ENCODE results near the gene CDC14A. TPM values are rescaled to one million over a fixed set of nuclear protein-coding genes. Genes with fewer than 3 reads are reported as not detected.

Gene CDC14A
- total and polyA plus RNA-seq, 2 of the 8 experiments (the other 6 are each of a cell fraction or from before 2014, with no cell fraction given), result 3.2 to 8.9 TPM

- Histone ChIP-seq H3K4me1 (replicated peaks in 1 of 4; ENCODE audit: control insufficient read depth in 3 of 4, insufficient read depth in 4 of 4, low read length in 3 of 4) (peaks cover 0 to 8% (median 0%) of the 10 kb centered on the region in 4 experiments; a peak in 2 of 7 replicates), H3K79me1 (ENCODE audit: low read depth, low read length) (no peaks in the 10 kb centered on the region), H3K36me3 (ENCODE audit: control insufficient read depth in 2 of 4, insufficient read depth in 4 of 4, low read length in 3 of 4) (no peaks in the 10 kb centered on the region), H3K56ac (replicated peaks; ENCODE audit: insufficient read length, low read depth, low read length) (no peak overlapping the region), H2BK20ac (ENCODE audit: low read length) (no peak overlapping the region), H3K4me3 (ENCODE audit: extremely low read depth in 1 of 4, insufficient read depth in 2 of 4, low read depth in 3 of 4, low read length in 4 of 4) (no peak overlapping the region), H4K5ac (ENCODE audit: insufficient read length, low read depth, low read length) (no peak overlapping the region), H3K79me2 (ENCODE audit: control insufficient read depth in 1 of 2, insufficient read depth in 2 of 2, low read length in 2 of 2) (no peaks in the 10 kb centered on the region), H2BK15ac (ENCODE audit: low read length) (no peak overlapping the region), H3K27ac (ENCODE audit: low read depth, low read length) (no peak overlapping the region), H3K9ac (replicated peaks in 1 of 4; ENCODE audit: extremely low read depth in 1 of 4, low read depth in 3 of 4, low read length in 3 of 4) (no peak overlapping the region), H4K91ac (replicated peaks; ENCODE audit: insufficient read length, low read length) (no peak overlapping the region), H4K8ac (ENCODE audit: extremely low read depth, insufficient read depth, low read length) (no peak overlapping the region), H2AK5ac (ENCODE audit: low read depth, low read length) (no peak overlapping the region), H3K23ac (ENCODE audit: insufficient read length) (no peak overlapping the region), H3K4me2 (ENCODE audit: insufficient read depth in 1 of 2, low read depth in 2 of 2, low read length in 2 of 2) (no peak overlapping the region), H2BK12ac (ENCODE audit: low read depth, low read length) (no peak overlapping the region), H3K9me3 (ENCODE audit: insufficient read depth in 2 of 2, low read depth in 1 of 2, low read length in 1 of 2) (no peaks in the 10 kb centered on the region), H3K27me3 (replicated peaks in 1 of 4; ENCODE audit: control insufficient read depth in 3 of 4, extremely low read depth in 1 of 4, insufficient read depth in 3 of 4, low read length in 3 of 4) (no peaks in the 10 kb centered on the region), H3K23me2 (ENCODE audit: low read depth, low read length) (no peaks in the 10 kb centered on the region), H3K4ac (replicated peaks; ENCODE audit: insufficient read length, low read depth, low read length) (no peak overlapping the region), H3K14ac (ENCODE audit: insufficient read length) (no peak overlapping the region), H4K20me1 (replicated peaks in 1 of 2; ENCODE audit: control insufficient read depth in 1 of 2, insufficient read depth in 2 of 2, low read length in 2 of 2) (no peaks in the 10 kb centered on the region), H2AFZ (ENCODE audit: low read length) (no peak overlapping the region), H3K18ac (ENCODE audit: extremely low read depth, low read length) (no peak overlapping the region), H2BK120ac (replicated peaks; ENCODE audit: low read depth, low read length) (no peak overlapping the region), H2BK5ac (ENCODE audit: low read depth, low read length) (no peak overlapping the region)
- FAIRE-seq (no peak), DNase-seq (ENCODE audit: low read depth in 1 of 2, low spot score in 2 of 2) (no peak)
- CTCF ChIA-PET (ENCODE audit: partially characterized antibody), result interaction anchor here (1.7 kb wide), 1 partner anchor 13 kb away, joined by 5 read pairs; no protein-coding TSS in a partner anchor
- POLR2A ChIA-PET (ENCODE audit: partially characterized antibody), result no interaction called here
- WGBS, 2 experiments (ENCODE audit: extremely low coverage in 1 of 2, insufficient coverage in 1 of 2, insufficient read length in 1 of 2, insufficient replicate concordance in 2 of 2, low coverage in 1 of 2, low lambda C conversion rate in 2 of 2, missing lambda C conversion rate in 1 of 2), result 81% methylated on average over 1 of the region's 1 CpG; no CpG with 5 or more reads in 1 of the 2 experiments
- TF ChIP-seq KDM4A (IDR thresholded peaks at IDR 0.05; ENCODE audit: low read depth, low read length, severe bottlenecking) (no peak), ATF2 (IDR thresholded peaks at IDR 0.05; ENCODE audit: low read length) (no peak), RXRA (IDR thresholded peaks at IDR 0.05; ENCODE audit: insufficient read depth, low read depth, low read length) (no peak), SUZ12 (IDR thresholded peaks at IDR 0.05; ENCODE audit: low read length) (no peak), SP1 (IDR thresholded peaks at IDR 0.05; ENCODE audit: low read depth, low read length) (no peak), RFX5 (IDR thresholded peaks at IDR 0.05; ENCODE audit: borderline replicate concordance, low read depth, low read length) (no peak), POU5F1 (IDR thresholded peaks at IDR 0.05; ENCODE audit: low read depth, low read length) (no peak), EZH2 (IDR thresholded peaks at IDR 0.05; ENCODE audit: low read depth, low read length, severe bottlenecking) (no peak), ASH2L (IDR thresholded peaks at IDR 0.05; ENCODE audit: low read length) (no peak), SP4 (IDR thresholded peaks at IDR 0.05; ENCODE audit: low read length) (no peak), CBX5 (IDR thresholded peaks at IDR 0.05; ENCODE audit: low read depth, low read length) (no peak), SAP30 (IDR thresholded peaks at IDR 0.05; ENCODE audit: insufficient read depth, insufficient replicate concordance, low read length) (no peak), HDAC2 (IDR thresholded peaks at IDR 0.05; ENCODE audit: borderline replicate concordance in 1 of 2, low read depth in 2 of 2, low read length in 2 of 2) (no peak)
Observed at GRCh38 chr1:100556181-100556580, 203.9 kb downstream of the CDC14A start.

All from H1 (cell line).